Measurements from ENCODE around the gene IKZF2.

IKZF2 gene

GRCh38 chr2:212966884-212967283 is 184.5 kb downstream of the IKZF2 start:
- H3K4me3 Mint-ChIP-seq, result no peak overlapping the region
- no peak overlapping the region for H3K27ac Mint-ChIP-seq
- TF ChIP-seq CTCF (IDR thresholded peaks at IDR 0.05; ENCODE audit: unreplicated experiment in 3 of 3), result no peak
- peaks cover 4% of the 10 kb centered on the region for H3K27me3 Mint-ChIP-seq (ENCODE audit: low read depth)
- H3K36me3 Mint-ChIP-seq (ENCODE audit: low read depth), result no peaks in the 10 kb centered on the region
- H3K4me1 Mint-ChIP-seq, result no peaks in the 10 kb centered on the region
- no peaks in the 10 kb centered on the region for H3K9me3 Mint-ChIP-seq

DNA sequence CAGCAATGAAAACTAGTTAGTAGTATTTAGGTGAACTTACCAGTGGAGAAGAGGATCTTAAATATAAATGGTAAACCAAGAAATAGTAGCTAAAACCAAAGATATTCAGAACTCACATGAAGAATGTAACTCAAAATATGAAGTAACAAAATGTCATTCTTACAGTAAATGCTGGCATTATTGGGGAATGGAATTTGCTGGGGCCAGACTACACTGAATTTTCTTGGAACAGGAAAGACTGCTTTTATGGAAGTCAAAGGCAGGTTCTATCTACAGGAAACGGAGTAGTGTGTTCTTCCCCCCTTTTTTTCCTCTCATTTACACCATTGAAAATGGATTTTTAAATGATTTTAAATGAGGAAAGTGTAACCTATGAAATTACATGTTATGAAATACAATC is 188.7 kb downstream of the IKZF2 start:
- Mint-ChIP-seq H3K4me1 (no peaks in the 10 kb centered on the region), H3K27me3 (ENCODE audit: low read depth) (no peaks in the 10 kb centered on the region), H3K9me3 (no peaks in the 10 kb centered on the region), H3K4me3 (no peak overlapping the region), H3K27ac (no peak overlapping the region), H3K36me3 (ENCODE audit: low read depth) (no peaks in the 10 kb centered on the region)
- no peak for TF ChIP-seq CTCF (IDR thresholded peaks at IDR 0.05; ENCODE audit: unreplicated experiment in 3 of 3)

GRCh38 chr2:212961255-212961654 is 190.2 kb downstream of the IKZF2 start:
- Mint-ChIP-seq H3K27ac (no peak overlapping the region), H3K36me3 (ENCODE audit: low read depth) (no peaks in the 10 kb centered on the region), H3K4me3 (no peak overlapping the region), H3K27me3 (ENCODE audit: low read depth) (no peaks in the 10 kb centered on the region), H3K9me3 (no peaks in the 10 kb centered on the region), H3K4me1 (no peaks in the 10 kb centered on the region)
- no peak for TF ChIP-seq CTCF (IDR thresholded peaks at IDR 0.05; ENCODE audit: unreplicated experiment in 3 of 3)

- no peaks in the 10 kb centered on the region for H3K9me3 Mint-ChIP-seq
- no peaks in the 10 kb centered on the region for H3K27me3 Mint-ChIP-seq (ENCODE audit: low read depth)
- H3K4me3 Mint-ChIP-seq, result no peak overlapping the region
- no peaks in the 10 kb centered on the region for H3K36me3 Mint-ChIP-seq (ENCODE audit: low read depth)
- no peak for TF ChIP-seq CTCF (IDR thresholded peaks at IDR 0.05; ENCODE audit: unreplicated experiment in 3 of 3)
- no peaks in the 10 kb centered on the region for H3K4me1 Mint-ChIP-seq
- H3K27ac Mint-ChIP-seq, result no peak overlapping the region
These were observed 191.1 kb downstream of the IKZF2 start for GRCh38 chr2:212960336-212960735.

GRCh38 chr2:212959471-212960117 is 191.8 kb downstream of the IKZF2 start:
- Mint-ChIP-seq H3K27ac (no peak overlapping the region), H3K9me3 (no peaks in the 10 kb centered on the region), H3K27me3 (ENCODE audit: low read depth) (no peaks in the 10 kb centered on the region)

More at GRCh38 chr2:212959471-212960117, 191.8 kb downstream of the IKZF2 start:
- no peak overlapping the region for H3K4me3 Mint-ChIP-seq
- H3K4me1 Mint-ChIP-seq, result no peaks in the 10 kb centered on the region
- H3K36me3 Mint-ChIP-seq (ENCODE audit: low read depth), result no peaks in the 10 kb centered on the region
- no peak for TF ChIP-seq CTCF (IDR thresholded peaks at IDR 0.05; ENCODE audit: unreplicated experiment in 3 of 3)

Measured in nephron (organoid).